Measurements from ENCODE around the gene BRINP1. TPM values are rescaled to one million over a fixed set of nuclear protein-coding genes. Genes with fewer than 3 reads are reported as not detected.

The BRINP1 gene
- total RNA-seq, 1 donor from 2014 or later, result 11.4 TPM

GRCh38 chr9:119365291-119366027 lies 3.8 kb downstream of the BRINP1 start:
- no peak for DNase-seq (ENCODE audit: extremely low spot score, unreplicated experiment)

GRCh38 chr9:119360237-119360636 lies 9.0 kb downstream of the BRINP1 start:
- Mint-ChIP-seq H3K27me3 (no peaks in the 10 kb centered on the region), H3K9me3 (no peaks in the 10 kb centered on the region), H3K4me3 (peak overlapping the region; percentile 46), H3K36me3 (no peaks in the 10 kb centered on the region), H3K4me1 (ENCODE audit: unreplicated experiment) (peaks cover 28% of the 10 kb centered on the region), H3K27ac (no peak overlapping the region)
- no peak for TF ChIP-seq CTCF (conservative IDR thresholded peaks at IDR 0.05)
- DNase-seq (ENCODE audit: extremely low spot score, unreplicated experiment), result no peak

More at GRCh38 chr9:119365291-119366027, 3.8 kb downstream of the BRINP1 start:
- H3K4me3 Mint-ChIP-seq, result peak overlapping the region; percentile 61
- no peaks in the 10 kb centered on the region for H3K9me3 Mint-ChIP-seq
- H3K27ac Mint-ChIP-seq, result no peak overlapping the region
- no peaks in the 10 kb centered on the region for H3K36me3 Mint-ChIP-seq
- H3K27me3 Mint-ChIP-seq, result peaks cover 46% of the 10 kb centered on the region
- peak; percentile 88 for TF ChIP-seq CTCF (conservative IDR thresholded peaks at IDR 0.05)
- H3K4me1 Mint-ChIP-seq (ENCODE audit: unreplicated experiment), result peaks cover 30% of the 10 kb centered on the region

GRCh38 chr9:119357336-119358096 lies 11.7 kb downstream of the BRINP1 start:
- no peak for TF ChIP-seq CTCF (conservative IDR thresholded peaks at IDR 0.05)

GRCh38 chr9:119349351-119349825 lies 19.8 kb downstream of the BRINP1 start:
- H3K36me3 Mint-ChIP-seq, result peaks cover 4% of the 10 kb centered on the region
- DNase-seq (ENCODE audit: extremely low spot score, unreplicated experiment), result no peak
- H3K27me3 Mint-ChIP-seq, result no peaks in the 10 kb centered on the region
- H3K4me1 Mint-ChIP-seq (ENCODE audit: unreplicated experiment), result peaks cover 35% of the 10 kb centered on the region
- H3K4me3 Mint-ChIP-seq, result peak overlapping the region; percentile 71
- no peaks in the 10 kb centered on the region for H3K9me3 Mint-ChIP-seq
- peak overlapping the region; percentile 24 for H3K27ac Mint-ChIP-seq
- peak; percentile 68 for TF ChIP-seq CTCF (conservative IDR thresholded peaks at IDR 0.05)

More at GRCh38 chr9:119357336-119358096, 11.7 kb downstream of the BRINP1 start:
- Mint-ChIP-seq H3K9me3 (no peaks in the 10 kb centered on the region), H3K4me1 (ENCODE audit: unreplicated experiment) (peaks cover 27% of the 10 kb centered on the region), H3K27me3 (no peaks in the 10 kb centered on the region), H3K4me3 (no peak overlapping the region), H3K36me3 (peaks cover 4% of the 10 kb centered on the region), H3K27ac (no peak overlapping the region)
- DNase-seq (ENCODE audit: extremely low spot score, unreplicated experiment), result no peak

GRCh38 chr9:119343059-119343990 lies 25.9 kb downstream of the BRINP1 start:
- Mint-ChIP-seq H3K27ac (no peak overlapping the region), H3K4me3 (peak overlapping the region; percentile 3), H3K36me3 (no peaks in the 10 kb centered on the region), H3K9me3 (no peaks in the 10 kb centered on the region), H3K27me3 (no peaks in the 10 kb centered on the region), H3K4me1 (ENCODE audit: unreplicated experiment) (peaks cover 24% of the 10 kb centered on the region)
- no peak for DNase-seq (ENCODE audit: extremely low spot score, unreplicated experiment)
- TF ChIP-seq CTCF (conservative IDR thresholded peaks at IDR 0.05), result no peak

Data from type B pancreatic cell (in vitro differentiated cells).